RPMI8226 (cell line): Measurements from ENCODE around the gene ZNF319.

Experiments
- DNase-seq: peaks from one replicate; pipeline ENCODE4 v3.0.0-alpha.2; 2015

Gene ZNF319

DNA sequence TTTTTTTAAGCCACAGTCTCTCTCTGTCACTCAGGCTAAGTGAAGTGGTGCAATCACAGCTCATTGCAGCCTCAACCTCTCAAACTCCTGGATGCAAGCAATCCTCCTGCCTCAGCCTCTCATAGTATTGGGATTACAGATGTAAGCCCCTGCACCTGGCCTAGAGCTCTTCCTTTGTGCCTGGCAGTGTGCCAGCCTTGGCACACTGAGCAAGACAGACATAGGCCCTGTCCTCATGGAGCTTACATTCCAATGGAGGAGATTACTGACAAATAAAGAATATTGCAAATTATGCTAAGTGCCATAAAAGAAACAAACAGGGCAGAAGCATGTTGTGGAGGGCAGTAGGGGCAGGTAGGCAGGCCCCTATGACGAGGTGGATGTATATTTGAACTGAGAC, 28.6 kb downstream of the ZNF319 start:
- DNase-seq: no peak

DNA sequence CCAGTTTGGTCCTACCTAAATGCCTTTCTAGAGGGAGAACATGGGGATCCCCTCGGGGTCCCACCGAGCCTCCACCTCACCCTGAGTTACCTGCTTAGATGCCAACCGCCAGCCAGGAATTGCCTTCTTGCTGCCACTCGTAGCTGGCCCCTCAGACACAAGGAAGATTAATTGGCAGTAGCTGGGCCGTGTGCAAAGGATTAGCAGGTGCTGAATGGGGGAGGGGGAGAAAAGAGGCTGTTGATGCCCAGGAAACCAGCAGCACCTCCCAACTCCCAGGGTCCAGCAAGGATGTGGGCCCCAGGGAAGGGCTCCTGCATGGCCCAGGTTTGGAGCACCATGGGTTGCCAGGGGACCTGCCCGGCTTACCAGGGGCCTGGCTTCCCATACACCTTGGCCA, 29.5 kb downstream of the ZNF319 start, which contains the start of gene CNGB1:
Gene CNGB1, minus strand, starts transcription at position 159 of the 400 bp plus-strand sequence. CDS start 3,842 bp downstream, outside the sequence.
- DNase-seq: no peak

DNA sequence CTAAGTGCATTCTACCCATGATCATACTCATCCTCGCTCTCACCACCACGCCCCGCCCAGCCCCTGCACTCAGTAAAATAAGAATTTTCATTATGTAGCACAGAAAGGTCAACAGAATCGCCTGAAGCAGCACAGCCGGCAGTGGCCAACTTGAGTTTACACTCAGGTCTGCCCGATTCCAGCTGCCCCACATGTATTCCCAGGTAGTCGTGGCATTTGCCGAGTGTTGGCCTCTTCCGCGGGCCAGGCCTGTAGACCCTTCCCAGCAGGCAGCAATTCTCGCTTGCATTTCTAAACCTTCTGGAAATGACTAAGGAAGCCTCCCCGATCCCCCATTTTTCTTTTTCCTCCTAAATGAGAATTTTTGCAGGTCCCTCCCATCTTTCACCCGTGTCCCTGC, 30.2 kb downstream of the ZNF319 start:
- no peak for DNase-seq

- DNase-seq: no peak
These were observed 30.9 kb downstream of the ZNF319 start for GRCh38 chr16:57969451-57970123.

- no peak for DNase-seq
These were observed 32.6 kb downstream of the ZNF319 start for GRCh38 chr16:57967916-57968315.

DNA sequence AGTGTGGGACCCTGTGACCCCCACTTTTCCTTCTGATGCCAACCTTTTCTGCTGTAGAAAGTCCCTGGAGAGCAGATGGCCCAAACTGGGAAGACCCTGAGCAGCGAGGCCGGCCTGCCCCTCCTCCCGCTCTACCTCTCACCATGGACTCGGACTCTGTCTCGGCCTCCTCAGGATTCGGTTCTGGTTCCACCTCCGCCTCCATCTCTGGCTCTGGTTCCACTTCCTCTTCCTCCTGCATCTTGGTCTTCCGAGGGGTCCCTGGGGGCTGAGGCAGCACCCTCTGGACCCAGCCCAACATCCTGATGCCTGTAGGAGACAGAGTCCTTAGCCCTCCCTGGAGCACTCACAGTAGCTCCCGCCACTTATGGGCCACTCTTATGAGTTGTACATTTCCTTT, 33.5 kb downstream of the ZNF319 start:
- DNase-seq: no peak

GRCh38 chr16:57966204-57966771, 34.2 kb downstream of the ZNF319 start:
- DNase-seq: peak; percentile 22

GRCh38 chr16:57964157-57964700, 36.2 kb downstream of the ZNF319 start:
- DNase-seq: no peak

- no peak for DNase-seq
These were observed 37.7 kb downstream of the ZNF319 start for GRCh38 chr16:57962756-57963155.

- no peak for DNase-seq
These were observed 38.4 kb downstream of the ZNF319 start for GRCh38 chr16:57962046-57962445.

- no peak for DNase-seq
These were observed 38.9 kb downstream of the ZNF319 start for GRCh38 chr16:57961538-57961937.

- DNase-seq: no peak
These were observed 39.5 kb downstream of the ZNF319 start for GRCh38 chr16:57960826-57961472.

DNA sequence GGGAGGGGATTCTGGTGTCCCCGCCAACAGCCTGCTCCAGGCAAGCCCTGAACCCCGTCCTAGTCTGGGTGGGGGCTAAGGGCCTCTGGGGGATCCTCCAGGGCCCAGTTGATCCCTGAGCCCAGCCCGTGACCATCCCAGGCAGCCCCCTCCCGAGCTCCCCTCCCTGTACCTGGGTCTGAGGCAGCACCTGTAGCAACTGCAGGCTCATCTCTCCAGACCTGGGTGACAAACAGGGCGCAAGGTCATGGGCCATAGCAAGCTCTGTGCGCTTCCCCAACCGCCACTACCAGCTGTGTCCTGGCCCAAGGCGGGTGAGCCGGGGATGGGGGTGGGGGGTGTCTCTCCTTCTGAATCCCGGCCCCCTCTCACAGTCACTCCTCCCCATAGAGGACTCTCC, 40.2 kb downstream of the ZNF319 start:
- DNase-seq: peak; percentile 29

GRCh38 chr16:57959804-57960203, 40.7 kb downstream of the ZNF319 start:
- no peak for DNase-seq

GRCh38 chr16:57959121-57959520, 41.4 kb downstream of the ZNF319 start:
- DNase-seq: peak; percentile 67

DNA sequence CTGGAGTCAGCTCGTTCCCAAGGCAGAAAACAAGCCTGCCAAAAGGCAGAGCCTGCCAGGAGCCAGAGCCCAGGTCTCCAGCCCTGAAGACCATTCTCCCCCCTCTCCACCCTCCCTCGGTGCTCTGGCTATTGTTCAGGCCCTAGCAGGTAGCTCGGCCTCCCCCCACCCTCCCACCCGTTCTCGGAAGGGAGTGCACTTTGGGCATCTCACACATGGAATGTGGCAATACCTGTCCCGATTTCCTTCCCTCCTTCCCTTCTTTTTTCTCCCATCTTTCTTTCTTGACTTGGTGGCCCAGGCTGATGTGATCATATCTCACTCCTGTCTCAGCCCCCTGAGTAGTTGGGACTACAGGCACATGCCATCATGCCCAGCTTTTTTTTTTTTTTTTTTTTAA, 41.9 kb downstream of the ZNF319 start:
- no peak for DNase-seq

- DNase-seq: peak; percentile 28
These were observed 42.6 kb downstream of the ZNF319 start for GRCh38 chr16:57957673-57958392.

- no peak for DNase-seq
These were observed 43.4 kb downstream of the ZNF319 start for GRCh38 chr16:57956924-57957672.

GRCh38 chr16:57956270-57956808, 44.1 kb downstream of the ZNF319 start:
- no peak for DNase-seq

DNA sequence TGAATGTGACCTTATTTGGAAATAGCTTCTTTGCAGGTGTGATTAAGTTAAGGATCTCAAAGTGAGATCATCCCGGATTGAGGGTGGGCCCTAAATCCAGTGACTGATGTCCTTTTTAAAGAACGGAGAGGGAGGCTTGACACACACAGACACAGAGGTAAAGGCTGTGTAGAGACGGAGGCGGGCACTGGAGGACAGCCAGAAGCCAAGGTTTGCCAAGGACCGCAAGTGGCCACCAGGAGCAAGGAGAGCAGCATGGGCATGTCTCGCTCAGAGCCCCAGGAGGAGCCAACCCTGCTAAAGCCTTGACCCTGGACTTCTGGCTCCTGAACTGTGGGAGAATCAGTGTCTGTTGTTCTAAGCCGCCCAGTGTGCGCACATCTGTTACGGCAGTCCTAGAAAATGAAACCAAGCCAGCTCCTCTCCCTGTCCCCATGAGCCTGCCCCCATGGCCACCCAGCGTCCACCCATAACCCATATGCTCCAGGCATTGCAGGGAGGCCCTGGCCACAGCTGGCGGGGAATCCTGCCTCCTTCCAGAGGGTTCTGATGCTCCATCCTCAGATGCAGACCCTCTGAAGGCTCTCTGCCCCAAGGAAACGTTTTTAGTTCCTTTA, 44.8 kb downstream of the ZNF319 start:
- DNase-seq: peak; percentile 58

GRCh38 chr16:57953857-57954256, 46.6 kb downstream of the ZNF319 start:
- no peak for DNase-seq

GRCh38 chr16:57952909-57953308, 47.6 kb downstream of the ZNF319 start:
- DNase-seq: no peak
